SU-DHL-6 (cell line): ENCODE results near the gene SMC5.

Experiments used
- H2AFZ ChIP-seq: fragments of 200-600 bp; sonication (generic); 2 replicates; pipeline ENCODE4 v1.6.1; 2014; ENCODE audit warnings: low read depth, mild to moderate bottlenecking, moderate library complexity, mixed read lengths, antibody characterized with exemption, low read length; ENCODE audit not compliant: severe bottlenecking
- H3F3A ChIP-seq: fragments of 200-600 bp; shearing (Covaris generic); 2 replicates; pipeline ENCODE4 v1.6.0; 2016; ENCODE audit warnings: antibody characterized with exemption, mild to moderate bottlenecking; ENCODE audit not compliant: insufficient read depth
- H3K27ac ChIP-seq: fragments of 200-600 bp; sonication (generic); 2 replicates; pipeline ENCODE4 v1.5.1; 2016; ENCODE audit warnings: low read depth, mild to moderate bottlenecking, low read length, moderate library complexity, mixed read lengths
- H3K27me3 ChIP-seq: fragments of 200-600 bp; sonication (generic), shearing (Covaris generic); 2 replicates; pipeline ENCODE4 v1.6.0; 2014; ENCODE audit warnings: mild to moderate bottlenecking, low read length
- H3K36me3 ChIP-seq: fragments of 200-600 bp; sonication (generic); 2 replicates; pipeline ENCODE4 v1.6.1; 2014; ENCODE audit warnings: mild to moderate bottlenecking, low read length, mixed read lengths
- H3K4me2 ChIP-seq: fragments of 300-600, 200-600 bp; shearing (Covaris generic), sonication (generic); 2 replicates; pipeline ENCODE4 v1.6.0; 2014; ENCODE audit warnings: low read length, low read depth, mild to moderate bottlenecking; ENCODE audit not compliant: poor library complexity, severe bottlenecking
- H3K4me3 ChIP-seq: fragments of 200-600 bp; sonication (generic); 2 replicates; pipeline ENCODE4 v1.5.1; 2014; ENCODE audit warnings: antibody characterized with exemption, low read length, mild to moderate bottlenecking, mixed read lengths; ENCODE audit not compliant: insufficient read depth, poor library complexity, severe bottlenecking
- H3K79me2 ChIP-seq: fragments of 200-600 bp; sonication (generic); 2 replicates; pipeline ENCODE4 v1.6.1; 2014; ENCODE audit warnings: mild to moderate bottlenecking, low read length, moderate library complexity; ENCODE audit not compliant: insufficient read depth
- H3K9ac ChIP-seq: fragments of 200-600 bp; sonication (generic); 2 replicates; pipeline ENCODE4 v1.7.0; 2014; ENCODE audit warnings: mild to moderate bottlenecking, low read length
- H3K9me2 ChIP-seq: fragments of 200-600 bp; sonication (generic); replicated peaks from 2 replicates; pipeline ENCODE4 v1.6.1; 2014; ENCODE audit warnings: low read length; ENCODE audit not compliant: insufficient read depth
- H3K9me3 ChIP-seq: fragments of 200-600 bp; sonication (generic); 2 replicates; pipeline ENCODE4 v1.6.1; 2014; ENCODE audit warnings: low read length, mixed read lengths; ENCODE audit not compliant: insufficient read depth
- H4K20me1 ChIP-seq: fragments of 200-600 bp; sonication (generic); 2 replicates; pipeline ENCODE4 v1.6.1; 2014; ENCODE audit warnings: low read depth, mild to moderate bottlenecking, antibody characterized with exemption, low read length, moderate library complexity, mixed read lengths
- EZH2phosphoT487 ChIP-seq: fragments of 200-600 bp; sonication (generic), shearing (Covaris generic); conservative IDR thresholded peaks from 2 replicates; pipeline ENCODE4 v1.6.1; 2018; ENCODE audit warnings: mild to moderate bottlenecking, antibody characterized with exemption, low read length, moderate library complexity, mixed read lengths
- TF ChIP-seq, protein P1 (sequence below): fragments of 200-600 bp; sonication (generic); IDR thresholded peaks from one replicate; pipeline ENCODE4 v1.5.1; 2017; ENCODE audit warnings: antibody characterized with exemption, mild to moderate bottlenecking, low read length, moderate library complexity; ENCODE audit not compliant: insufficient read depth, poor library complexity, severe bottlenecking

The SMC5 gene

DNA sequence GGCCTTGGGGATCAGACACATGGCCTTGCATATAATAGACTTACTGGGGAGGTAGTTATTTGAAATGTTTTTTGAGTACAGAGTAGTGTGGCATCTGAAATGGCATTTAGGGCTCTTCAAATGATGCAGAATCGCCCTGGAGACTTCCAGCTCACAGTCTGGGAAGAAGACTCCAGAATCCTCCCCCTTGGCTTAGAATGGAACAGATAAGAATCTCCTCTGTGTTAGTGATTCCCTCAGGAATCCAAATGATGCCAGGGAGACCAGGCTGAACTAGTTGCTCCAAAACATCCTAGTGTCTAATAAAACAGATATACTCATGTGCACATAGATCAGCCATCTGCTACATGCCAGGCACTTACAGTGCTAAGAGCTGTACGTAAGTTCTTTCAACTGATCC lies 38.6 kb upstream of the SMC5 start:
- no peaks in the 10 kb centered on the region for H3K79me2 ChIP-seq
- H3K4me3 ChIP-seq: no peak overlapping the region
- H3K4me2 ChIP-seq: no peak overlapping the region
- H3K27me3 ChIP-seq: no peaks in the 10 kb centered on the region
- H2AFZ ChIP-seq: no peak overlapping the region
- no peak overlapping the region for H3K27ac ChIP-seq
- H3K9me3 ChIP-seq: no peaks in the 10 kb centered on the region
- H3K9ac ChIP-seq: no peak overlapping the region
- H4K20me1 ChIP-seq: no peaks in the 10 kb centered on the region
- TF ChIP-seq, protein P1, sequence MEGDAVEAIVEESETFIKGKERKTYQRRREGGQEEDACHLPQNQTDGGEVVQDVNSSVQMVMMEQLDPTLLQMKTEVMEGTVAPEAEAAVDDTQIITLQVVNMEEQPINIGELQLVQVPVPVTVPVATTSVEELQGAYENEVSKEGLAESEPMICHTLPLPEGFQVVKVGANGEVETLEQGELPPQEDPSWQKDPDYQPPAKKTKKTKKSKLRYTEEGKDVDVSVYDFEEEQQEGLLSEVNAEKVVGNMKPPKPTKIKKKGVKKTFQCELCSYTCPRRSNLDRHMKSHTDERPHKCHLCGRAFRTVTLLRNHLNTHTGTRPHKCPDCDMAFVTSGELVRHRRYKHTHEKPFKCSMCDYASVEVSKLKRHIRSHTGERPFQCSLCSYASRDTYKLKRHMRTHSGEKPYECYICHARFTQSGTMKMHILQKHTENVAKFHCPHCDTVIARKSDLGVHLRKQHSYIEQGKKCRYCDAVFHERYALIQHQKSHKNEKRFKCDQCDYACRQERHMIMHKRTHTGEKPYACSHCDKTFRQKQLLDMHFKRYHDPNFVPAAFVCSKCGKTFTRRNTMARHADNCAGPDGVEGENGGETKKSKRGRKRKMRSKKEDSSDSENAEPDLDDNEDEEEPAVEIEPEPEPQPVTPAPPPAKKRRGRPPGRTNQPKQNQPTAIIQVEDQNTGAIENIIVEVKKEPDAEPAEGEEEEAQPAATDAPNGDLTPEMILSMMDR: no peak
- no peak for TF ChIP-seq EZH2phosphoT487
- H3K36me3 ChIP-seq: no peaks in the 10 kb centered on the region
- H3K9me2 ChIP-seq: no peaks in the 10 kb centered on the region
- no peaks in the 10 kb centered on the region for H3F3A ChIP-seq

DNA sequence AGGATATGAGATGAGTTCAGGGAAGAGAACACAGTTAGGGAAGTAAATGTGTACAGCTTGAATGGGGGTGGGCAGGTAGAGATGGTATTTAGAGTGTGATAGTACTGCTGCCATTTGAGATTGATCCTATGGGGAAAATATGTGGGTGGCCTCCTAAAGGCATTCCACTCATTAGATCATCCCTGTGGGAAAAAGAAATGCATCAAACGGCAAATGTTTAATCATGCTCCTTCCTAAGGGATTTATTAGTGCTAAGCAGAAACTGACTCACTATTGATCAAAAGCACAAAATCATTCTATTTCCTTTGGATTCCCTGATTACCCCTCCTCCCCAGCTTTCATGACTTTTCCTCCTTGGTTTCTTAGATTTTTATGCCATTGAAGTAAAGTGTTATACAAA lies 36.4 kb upstream of the SMC5 start:
- Histone ChIP-seq H3K27me3 (no peaks in the 10 kb centered on the region), H3K79me2 (no peaks in the 10 kb centered on the region), H3F3A (no peaks in the 10 kb centered on the region), H3K4me3 (no peak overlapping the region), H3K9me3 (no peaks in the 10 kb centered on the region), H3K27ac (no peak overlapping the region), H3K9ac (no peak overlapping the region), H3K9me2 (no peaks in the 10 kb centered on the region), H2AFZ (no peak overlapping the region), H3K36me3 (no peaks in the 10 kb centered on the region), H3K4me2 (no peak overlapping the region), H4K20me1 (no peaks in the 10 kb centered on the region)
- TF ChIP-seq, protein P1: no peak
- no peak for TF ChIP-seq EZH2phosphoT487

DNA sequence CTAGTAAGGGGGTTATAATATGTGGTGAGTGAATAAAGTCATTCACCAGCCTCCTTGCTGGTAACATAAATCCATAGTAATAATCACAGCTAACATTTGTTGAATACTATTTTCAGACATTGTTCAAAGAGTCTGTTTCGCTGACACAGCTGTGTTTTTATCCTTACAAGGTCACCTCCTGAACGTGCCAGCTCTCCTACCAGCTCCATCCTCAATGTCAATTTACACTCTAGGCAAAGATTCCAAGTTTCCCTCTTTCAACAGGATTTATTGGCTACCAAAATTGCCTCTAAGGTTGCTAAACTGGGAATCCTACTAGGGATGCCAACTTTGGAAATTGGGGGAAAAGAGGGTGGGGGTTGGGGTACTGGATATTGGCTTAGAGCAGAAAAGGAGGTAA lies 30.7 kb upstream of the SMC5 start:
- no peaks in the 10 kb centered on the region for H4K20me1 ChIP-seq
- H3K9me2 ChIP-seq: no peaks in the 10 kb centered on the region
- H2AFZ ChIP-seq: no peak overlapping the region
- H3F3A ChIP-seq: no peaks in the 10 kb centered on the region
- TF ChIP-seq, protein P1: no peak
- no peak for TF ChIP-seq EZH2phosphoT487
- no peak overlapping the region for H3K9ac ChIP-seq
- no peak overlapping the region for H3K4me2 ChIP-seq
- no peaks in the 10 kb centered on the region for H3K36me3 ChIP-seq
- no peaks in the 10 kb centered on the region for H3K79me2 ChIP-seq
- H3K27ac ChIP-seq: no peak overlapping the region
- no peak overlapping the region for H3K4me3 ChIP-seq
- H3K9me3 ChIP-seq: no peaks in the 10 kb centered on the region
- no peaks in the 10 kb centered on the region for H3K27me3 ChIP-seq
